ENCODE data around the gene KLRF2.

DNA sequence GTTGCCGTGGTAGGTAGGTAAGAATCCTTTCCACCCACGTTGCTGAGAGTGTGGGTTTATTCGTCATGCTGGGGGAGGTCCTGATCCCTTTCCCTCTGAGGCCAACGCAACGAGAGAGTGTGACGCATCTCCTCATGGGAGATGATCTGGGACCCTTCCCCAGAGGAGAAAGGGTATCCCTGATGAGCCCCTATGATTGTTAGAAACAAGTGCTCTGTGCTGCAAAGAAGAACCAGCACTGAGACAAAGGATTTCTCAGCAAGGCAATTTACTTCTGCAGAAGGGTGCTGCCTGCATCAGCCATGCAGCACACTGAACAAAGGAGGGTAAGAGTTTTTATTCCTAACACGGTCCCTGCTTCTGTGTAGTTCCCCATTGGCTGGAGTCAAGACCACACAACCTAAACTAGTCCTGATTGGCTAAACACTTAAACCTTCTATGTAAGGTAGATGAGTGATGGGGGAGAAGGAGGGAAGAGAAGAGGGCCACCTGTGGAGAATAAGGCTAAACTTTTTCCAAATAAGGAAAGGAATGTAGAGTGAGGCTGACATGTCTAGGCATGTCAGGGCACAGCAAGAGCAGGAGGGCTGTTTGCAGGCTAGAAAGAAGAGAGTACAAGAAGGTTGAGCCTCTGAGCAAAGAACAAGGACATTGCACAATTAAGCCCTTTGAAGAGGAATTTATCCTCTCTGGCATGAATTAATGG, 29.6 kb downstream of the KLRF2 start:
- TF ChIP-seq, protein P1, sequence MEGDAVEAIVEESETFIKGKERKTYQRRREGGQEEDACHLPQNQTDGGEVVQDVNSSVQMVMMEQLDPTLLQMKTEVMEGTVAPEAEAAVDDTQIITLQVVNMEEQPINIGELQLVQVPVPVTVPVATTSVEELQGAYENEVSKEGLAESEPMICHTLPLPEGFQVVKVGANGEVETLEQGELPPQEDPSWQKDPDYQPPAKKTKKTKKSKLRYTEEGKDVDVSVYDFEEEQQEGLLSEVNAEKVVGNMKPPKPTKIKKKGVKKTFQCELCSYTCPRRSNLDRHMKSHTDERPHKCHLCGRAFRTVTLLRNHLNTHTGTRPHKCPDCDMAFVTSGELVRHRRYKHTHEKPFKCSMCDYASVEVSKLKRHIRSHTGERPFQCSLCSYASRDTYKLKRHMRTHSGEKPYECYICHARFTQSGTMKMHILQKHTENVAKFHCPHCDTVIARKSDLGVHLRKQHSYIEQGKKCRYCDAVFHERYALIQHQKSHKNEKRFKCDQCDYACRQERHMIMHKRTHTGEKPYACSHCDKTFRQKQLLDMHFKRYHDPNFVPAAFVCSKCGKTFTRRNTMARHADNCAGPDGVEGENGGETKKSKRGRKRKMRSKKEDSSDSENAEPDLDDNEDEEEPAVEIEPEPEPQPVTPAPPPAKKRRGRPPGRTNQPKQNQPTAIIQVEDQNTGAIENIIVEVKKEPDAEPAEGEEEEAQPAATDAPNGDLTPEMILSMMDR (IDR thresholded peaks at IDR 0.05; ENCODE audit: insufficient read depth, low read length): no peak
- TF ChIP-seq REST (IDR thresholded peaks at IDR 0.05; ENCODE audit: insufficient replicate concordance, low read depth) (no peak), POLR2AphosphoS5 (IDR thresholded peaks at IDR 0.05; ENCODE audit: low read depth) (no peak), SPI1 (IDR thresholded peaks at IDR 0.05; ENCODE audit: borderline replicate concordance, low read depth) (no peak), GABPA (IDR thresholded peaks at IDR 0.05; ENCODE audit: low read depth) (no peak)

All from HL-60 (cell line).